Raji (cell line): ENCODE measurements around the gene SNX25.

Experiments
- POLR2A ChIP-seq: IDR thresholded peaks from 2 replicates; pipeline ENCODE4 v1.6.1; 2011; ENCODE audit warnings: low read depth, low read length, control low read depth; ENCODE audit not compliant: insufficient read depth

The SNX25 gene

DNA sequence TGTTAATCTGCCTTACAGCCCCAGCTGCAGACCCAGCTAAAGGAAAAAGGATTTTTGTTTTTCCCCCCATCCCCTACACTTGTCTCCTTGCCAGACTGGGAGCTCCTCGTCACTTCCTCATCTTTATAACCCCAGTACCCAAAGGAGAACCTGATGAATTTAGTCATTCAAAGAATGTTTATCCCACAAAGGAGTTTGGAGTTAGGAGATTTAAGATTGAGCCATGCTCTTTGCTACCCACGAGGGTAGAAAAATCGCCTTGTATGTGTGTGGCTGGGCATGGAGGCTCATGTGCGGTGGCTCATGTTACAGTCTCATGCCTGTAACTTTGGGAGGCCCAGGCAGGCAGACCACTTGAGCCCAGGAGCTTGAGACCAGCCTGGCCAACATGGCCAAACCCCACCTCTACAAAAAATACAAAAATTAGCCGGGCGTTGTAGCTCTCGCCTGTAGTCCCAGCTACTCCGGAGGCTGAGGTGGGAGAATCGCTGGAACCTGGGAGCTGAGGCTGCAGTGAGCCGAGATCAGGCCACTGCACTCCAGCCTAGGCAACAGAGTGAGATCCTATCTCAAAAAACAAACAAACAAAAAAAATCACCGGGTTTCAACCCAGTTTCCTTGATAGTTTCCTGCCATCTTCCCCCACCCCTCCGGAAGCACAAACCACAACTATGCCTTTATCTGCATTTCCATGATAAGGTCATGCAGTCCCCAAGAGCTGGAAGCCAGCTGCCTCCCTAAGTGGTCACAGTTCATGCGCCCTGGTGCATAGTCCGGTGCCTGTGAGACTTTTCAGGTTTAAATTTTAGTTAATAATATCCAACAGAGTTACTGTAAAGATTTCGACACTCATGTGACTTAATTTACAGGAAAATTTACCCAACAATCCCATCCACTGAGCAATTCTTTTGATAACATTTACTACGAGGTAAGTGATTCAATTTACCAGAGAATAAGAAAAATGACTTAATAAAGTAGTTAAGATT, 7.1 kb upstream of the SNX25 start:
- no peak for TF ChIP-seq POLR2A

- TF ChIP-seq POLR2A = no peak
Measured at GRCh38 chr4:185202984-185203485, 6.4 kb upstream of the SNX25 start.

DNA sequence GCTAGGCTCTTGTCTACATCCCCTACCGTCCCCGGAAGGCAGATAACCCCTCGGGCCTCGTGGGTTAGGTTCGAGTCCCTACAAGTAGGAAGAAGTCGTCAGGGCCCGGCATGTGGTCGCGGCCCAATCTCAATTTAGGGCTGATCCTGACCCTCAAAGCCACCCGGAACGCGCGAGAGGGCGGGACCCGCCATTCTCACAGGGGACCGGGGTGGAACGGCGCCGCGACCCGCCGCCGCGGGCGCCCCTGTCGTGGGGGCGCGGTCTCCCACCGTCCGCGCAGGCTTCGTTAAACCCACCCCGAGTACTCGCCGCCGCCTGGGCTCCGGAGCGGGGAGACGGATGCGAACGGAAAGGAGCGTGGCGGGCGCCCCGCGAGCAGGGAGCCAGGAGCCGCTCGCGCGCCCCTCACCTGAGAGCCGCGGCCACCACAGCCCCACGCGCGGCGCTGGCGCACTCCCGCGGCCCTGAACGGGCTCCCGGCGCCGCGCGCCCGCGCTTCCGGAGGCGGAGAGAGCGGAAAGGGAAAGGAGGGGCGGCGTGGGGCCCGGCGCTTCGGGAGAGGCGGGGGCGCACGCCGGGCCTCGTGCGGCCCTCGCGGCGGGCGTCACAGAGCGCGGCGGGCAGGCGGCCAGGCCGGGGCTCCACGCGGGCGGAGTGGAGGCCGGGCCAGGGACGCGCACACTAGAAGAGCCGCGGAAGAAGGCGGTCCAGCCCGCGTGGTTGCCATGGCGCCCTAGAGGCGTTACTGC, 5.7 kb upstream of the SNX25 start, which contains the start of gene CFAP97:
TSS of gene CFAP97 (minus strand) at position 515 of the 752 bp plus-strand sequence. CDS start 12,804 bp downstream, outside the sequence.
- TF ChIP-seq POLR2A = peak; percentile 69

DNA sequence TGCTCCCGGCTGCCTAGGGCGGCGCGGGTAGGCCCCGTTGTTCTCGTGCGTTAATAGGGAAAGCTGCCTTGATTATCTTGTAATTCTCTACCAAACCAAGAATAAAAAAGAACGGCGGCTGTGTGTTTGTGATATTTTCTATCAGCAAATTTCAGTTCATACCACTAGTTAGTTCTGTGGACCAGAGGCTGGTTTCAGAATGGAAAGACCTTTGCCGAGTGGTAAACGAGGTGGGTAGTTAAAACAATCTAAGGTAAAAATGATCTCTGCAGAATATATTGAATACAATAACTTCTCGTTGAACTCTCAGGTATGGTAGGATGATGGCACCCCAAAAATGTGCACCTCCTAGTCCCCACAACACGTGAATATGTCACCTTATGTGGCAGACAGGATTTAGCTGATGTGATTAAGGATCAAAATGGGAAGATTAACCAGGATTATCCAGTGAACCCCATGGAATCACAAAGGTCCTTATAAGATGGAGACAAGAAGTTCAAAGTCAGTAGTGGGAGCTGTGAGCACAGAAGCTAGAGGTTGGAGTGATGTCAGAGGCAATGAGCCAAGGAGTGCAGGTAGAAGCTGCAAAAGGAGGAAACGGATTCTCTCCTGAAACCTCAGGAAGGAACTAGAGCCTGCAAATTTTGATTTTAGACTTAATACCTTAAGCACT, 5.0 kb upstream of the SNX25 start:
- no peak for TF ChIP-seq POLR2A

DNA sequence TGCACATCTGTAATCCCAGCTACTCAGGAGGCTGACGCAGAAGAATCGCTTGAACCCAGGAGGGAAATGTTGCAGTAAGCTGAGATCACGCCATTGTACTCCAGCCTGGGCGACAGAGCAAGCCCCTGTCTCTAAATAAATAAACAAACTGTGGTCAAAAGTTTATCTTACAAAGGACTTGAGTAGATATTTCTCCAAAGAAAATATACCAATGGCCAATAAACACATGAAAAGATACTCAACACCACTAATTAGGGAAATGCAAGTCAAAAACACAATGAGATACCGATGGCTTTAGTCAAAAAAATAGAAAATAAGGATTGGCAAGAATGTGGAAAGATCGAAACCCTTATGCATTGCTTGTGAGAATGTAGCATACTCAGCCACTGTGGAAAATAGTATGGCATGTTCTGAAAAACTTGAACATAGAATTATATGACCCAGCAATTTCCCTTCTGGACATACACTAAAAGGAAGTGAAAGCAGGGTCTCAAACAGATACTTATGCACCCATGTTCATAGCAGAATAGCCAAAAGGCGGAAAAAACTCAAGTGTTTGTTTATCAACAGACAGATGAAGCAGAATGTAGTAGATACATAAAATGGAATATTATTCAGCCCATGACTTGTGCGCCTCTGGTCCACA, 3.6 kb upstream of the SNX25 start:
- no peak for TF ChIP-seq POLR2A

- TF ChIP-seq POLR2A = no peak
Measured at GRCh38 chr4:185207466-185207865, 1.9 kb upstream of the SNX25 start.

DNA sequence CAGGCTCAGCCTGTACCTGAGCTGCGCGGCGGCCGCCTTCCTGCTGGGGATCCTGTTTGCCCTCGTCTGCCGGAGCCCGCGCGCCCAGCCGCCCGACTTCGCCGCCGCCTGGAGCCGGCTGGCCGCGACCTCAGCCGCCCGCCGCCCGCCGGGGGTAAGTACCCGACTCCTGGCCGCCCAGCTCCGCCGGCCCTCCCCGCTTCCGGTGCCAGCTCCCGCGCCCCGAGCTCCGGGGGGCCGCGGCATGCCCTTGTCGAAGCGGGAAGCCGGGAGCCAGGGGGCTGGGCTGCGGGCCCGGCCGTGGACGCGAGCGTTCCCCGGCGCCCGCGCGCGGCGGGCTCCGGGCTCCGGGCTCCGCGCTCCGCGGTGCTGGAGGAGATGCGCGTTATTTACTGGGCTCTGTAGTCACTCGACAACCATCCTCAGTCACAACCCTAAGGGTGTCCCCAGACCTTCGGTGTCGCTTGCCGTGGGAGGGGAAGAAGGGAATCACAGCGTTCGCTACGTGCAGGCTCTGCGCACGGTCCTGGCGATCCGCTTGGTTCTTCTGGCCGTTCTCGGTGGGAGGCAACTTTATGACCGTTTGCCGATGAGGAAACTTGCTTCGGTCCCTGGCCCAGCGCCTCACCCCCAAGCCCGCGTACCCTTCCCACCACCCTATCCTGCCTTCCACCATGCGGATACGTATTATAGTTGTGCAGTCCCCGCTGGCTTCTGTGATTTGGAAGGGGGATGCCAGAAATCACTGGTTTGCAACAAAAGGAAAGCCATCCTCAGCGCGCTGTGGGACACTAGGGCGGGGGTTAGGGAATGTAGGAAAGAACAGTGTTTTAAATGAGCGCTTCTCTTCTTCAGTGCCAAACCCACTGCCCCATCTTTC, 944 bp downstream of the SNX25 start:
- peak; percentile 46; the same call in 1 of the 2 replicates for TF ChIP-seq POLR2A

DNA sequence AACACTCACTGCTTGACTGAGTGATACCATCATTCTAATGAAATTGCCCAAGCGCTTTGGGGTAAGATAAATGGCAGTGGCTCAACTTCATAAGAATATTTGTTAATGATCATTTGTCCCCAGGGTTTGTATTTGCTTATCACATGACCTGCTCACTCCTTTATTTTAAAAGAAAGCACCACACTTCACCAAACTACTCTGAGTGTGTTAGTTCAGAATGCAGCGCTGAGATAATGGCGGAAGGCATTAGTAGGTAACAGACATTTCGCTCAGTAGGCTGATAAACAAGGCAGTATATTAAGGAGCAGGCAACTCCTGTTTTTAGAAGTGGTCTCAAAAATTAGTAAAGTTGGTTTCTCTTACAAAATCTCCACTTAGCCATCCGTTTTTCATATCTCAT, 1.6 kb downstream of the SNX25 start:
- peak; percentile 47; the same call in 1 of the 2 replicates for TF ChIP-seq POLR2A

GRCh38 chr4:185211641-185212040, 2.2 kb downstream of the SNX25 start:
- TF ChIP-seq POLR2A = no peak

DNA sequence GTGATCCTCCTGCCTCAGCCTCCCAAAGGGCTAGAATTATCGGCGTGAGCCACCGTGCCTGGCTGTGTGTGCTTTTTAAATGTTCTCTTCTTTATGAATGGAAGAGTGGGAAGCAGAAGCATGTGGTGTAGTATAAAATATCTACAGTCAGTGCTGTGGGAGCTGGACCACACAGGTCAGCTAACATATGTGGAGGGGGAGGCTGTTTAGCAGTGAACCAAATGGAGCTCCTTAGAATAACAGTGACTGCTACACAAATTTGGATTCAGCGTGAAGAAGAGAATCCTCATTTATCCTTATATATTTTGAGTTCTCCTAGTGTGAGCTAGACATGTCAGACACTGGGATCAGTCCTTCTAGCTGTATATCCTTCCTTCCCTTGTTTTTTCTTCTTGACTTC, 3.2 kb downstream of the SNX25 start:
- TF ChIP-seq POLR2A = no peak

GRCh38 chr4:185213877-185214276, 4.5 kb downstream of the SNX25 start:
- no peak for TF ChIP-seq POLR2A

GRCh38 chr4:185215261-185215660, 5.9 kb downstream of the SNX25 start:
- no peak for TF ChIP-seq POLR2A

DNA sequence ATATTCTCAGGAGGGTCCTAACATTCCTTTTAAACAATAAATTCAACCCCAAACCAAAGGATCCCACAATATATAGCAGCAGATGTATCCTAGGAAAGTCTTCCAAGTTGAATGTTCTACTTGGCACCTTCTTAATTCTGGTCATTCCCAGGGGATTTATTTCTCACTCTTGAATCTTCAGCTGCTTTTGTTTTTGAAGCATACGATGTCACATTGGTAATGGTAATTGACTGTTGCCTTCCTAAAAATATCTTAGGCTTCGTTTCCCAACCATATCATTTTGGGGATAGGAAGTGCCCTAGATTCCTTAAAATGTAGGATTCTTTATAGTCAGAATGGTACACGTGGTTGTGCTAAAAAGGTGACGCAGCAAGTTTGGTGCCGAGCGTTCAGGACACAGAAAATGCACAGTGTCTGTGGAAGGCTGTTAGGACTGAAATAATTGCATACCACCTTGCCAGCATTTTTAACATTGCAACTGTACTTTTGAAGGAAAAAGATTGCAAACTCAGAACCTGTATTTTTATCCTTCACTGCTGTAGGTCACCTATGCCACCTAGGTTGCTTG, 8.1 kb downstream of the SNX25 start:
- no peak for TF ChIP-seq POLR2A
